B cell (primary cell): ENCODE measurements around the gene PMM1. TPM values are rescaled to one million over a fixed set of nuclear protein-coding genes. Genes with fewer than 3 reads are reported as not detected.

Source experiments
- ATAC-seq: fragments of 200-7000 bp; cut with Tn5 transposase; one replicate; pipeline ENCODE4 v1.10.0; 2021; ENCODE audit warnings: low read depth, mild to moderate bottlenecking, moderate number of reproducible peaks, moderate library complexity
- CTCF ChIA-PET: fragments of 350-600 bp; sonication (Branson Sonifier 250); formaldehyde crosslinking; loops from one replicate; lab custom pipeline; 2021; ENCODE audit warnings: antibody characterized with exemption, inconsistent platforms; lab: Charles Lee
- POLR2A ChIA-PET: fragments of 350-600 bp; sonication (Branson Sonifier 250); formaldehyde crosslinking; loops from one replicate; lab custom pipeline; 2021; ENCODE audit warnings: antibody characterized with exemption; lab: Charles Lee
- DNase-seq: peaks from one replicate; pipeline ENCODE4 v3.0.0; 2013
- H2AFZ ChIP-seq: 2 replicates; pipeline ENCODE4 v1.6.1; 2012; ENCODE audit warnings: mild to moderate bottlenecking, low read depth, low read length; ENCODE audit not compliant: insufficient read depth, poor library complexity, severe bottlenecking
- H3K27ac ChIP-seq, 2 donors: 1 replicate in 1 of 2; 2 replicates in 1 of 2; pipeline ENCODE4 v1.5.1; 2012 to 2013; ENCODE audit warnings: low read length in 2 of 2, mild to moderate bottlenecking in 2 of 2, moderate library complexity in 1 of 2
- H3K27me3 ChIP-seq, 4 experiments: fragments of 200-600 bp in 1 of 4; sonication (generic) in 1 of 4; replicated peaks in 1 of 4; 1 replicate in 2 of 4; 2 replicates in 2 of 4; pipeline versions ENCODE4 v1.6.1 to v1.7.0; 2013 to 2016; ENCODE audit warnings: low read length in 3 of 4, mild to moderate bottlenecking in 2 of 4, mixed read lengths in 1 of 4, moderate library complexity in 1 of 4; ENCODE audit not compliant: insufficient read depth in 4 of 4, control insufficient read depth in 3 of 4; ENCODE audit errors: control extremely low read depth in 1 of 4
- H3K36me3 ChIP-seq, 2 experiments: replicated peaks in 1 of 2; 1 replicate in 1 of 2; 2 replicates in 1 of 2; pipeline versions ENCODE4 v1.6.1 to v1.7.1; 2013; ENCODE audit warnings: low read length in 1 of 2; ENCODE audit not compliant: insufficient read depth in 2 of 2, control insufficient read depth in 1 of 2; ENCODE audit errors: control extremely low read depth in 1 of 2, extremely low read depth in 1 of 2
- H3K4me1 ChIP-seq, 2 donors: fragments of 200-600 bp in 1 of 2; sonication (generic) in 1 of 2; 1 replicate in 1 of 2; 2 replicates in 1 of 2; pipeline versions ENCODE4 v1.5.1 to v1.6.1; 2013 to 2017; ENCODE audit warnings: low read length in 2 of 2; ENCODE audit not compliant: control insufficient read depth in 2 of 2, insufficient read depth in 2 of 2
- H3K4me2 ChIP-seq: replicated peaks from 2 replicates; pipeline ENCODE3; 2012; ENCODE audit warnings: mild to moderate bottlenecking, low read depth, low read length; ENCODE audit not compliant: poor library complexity, severe bottlenecking
- H3K4me3 ChIP-seq, 5 experiments: fragments of 200-600 bp in 1 of 5; sonication (generic) in 1 of 5; 1 replicate in 3 of 5; 2 replicates in 2 of 5; pipeline versions ENCODE4 v1.5.1 to v1.7.0; 2011 to 2016; ENCODE audit warnings: low read length in 4 of 5, mild to moderate bottlenecking in 4 of 5, low read depth in 2 of 5, control low read depth in 1 of 5, moderate library complexity in 1 of 5; ENCODE audit not compliant: insufficient read depth in 1 of 5; ENCODE audit errors: control extremely low read depth in 1 of 5, extremely low read depth in 1 of 5
- H3K79me2 ChIP-seq: fragments of 200-600 bp; sonication (generic); one replicate; pipeline ENCODE4 v1.6.0; 2016; ENCODE audit warnings: low read length; ENCODE audit not compliant: control insufficient read depth, insufficient read depth
- H3K9ac ChIP-seq: fragments of 200-600 bp; sonication (generic); 2 replicates; pipeline ENCODE4 v1.6.1; 2017; ENCODE audit warnings: mild to moderate bottlenecking, low read length, moderate library complexity
- H3K9me3 ChIP-seq, 3 donors: one replicate each; pipeline versions ENCODE4 v1.6.1 to v1.7.1; 2013; ENCODE audit warnings: low read length in 2 of 3; ENCODE audit not compliant: control insufficient read depth in 2 of 3, insufficient read depth in 1 of 3; ENCODE audit errors: control extremely low read depth in 1 of 3
- H4K20me1 ChIP-seq: 2 replicates; pipeline ENCODE4 v1.6.0; 2012; ENCODE audit warnings: mild to moderate bottlenecking, low read length; ENCODE audit not compliant: insufficient read depth, control insufficient read depth, poor library complexity, severe bottlenecking
- H3K27ac Mint-ChIP-seq: one replicate; pipeline ENCODE4 v1.8.0; 2021; ENCODE audit warnings: mixed read lengths
- H3K27me3 Mint-ChIP-seq: one replicate; pipeline ENCODE4 v1.8.0; 2021; ENCODE audit warnings: mixed read lengths
- H3K4me1 Mint-ChIP-seq: one replicate; pipeline ENCODE4 v1.8.0; 2021; ENCODE audit warnings: mixed read lengths
- H3K4me3 Mint-ChIP-seq: one replicate; pipeline ENCODE4 v1.8.0; 2021; ENCODE audit warnings: mixed read lengths
- H3K9me3 Mint-ChIP-seq: one replicate; pipeline ENCODE4 v1.8.0; 2022; ENCODE audit warnings: mixed read lengths; ENCODE audit not compliant: insufficient read depth
- EZH2 ChIP-seq: IDR thresholded peaks from 2 replicates; pipeline ENCODE4 v1.6.1; 2012; ENCODE audit warnings: borderline replicate concordance, low read depth, mild to moderate bottlenecking, moderate library complexity, low read length; ENCODE audit not compliant: insufficient read depth, poor library complexity, severe bottlenecking
- WGBS: methylation state at CpG from one replicate; pipeline ENCODE4 v1.1.5; 2013; ENCODE audit warnings: missing lambda C conversion rate; ENCODE audit not compliant: insufficient coverage; 5-methylcytosine and 5-hydroxymethylcytosine counted together
- intact Hi-C: fragments of 100-400 bp; cut with micrococcal nuclease; formaldehyde crosslinking; loops from one replicate; pipeline ENCODE4 v1.10.0; 2022
- polyA plus RNA-seq: library from polyadenylated mRNA; depleted of rRNA; stranded (reverse); fragments of >200 nt; gene quantifications from 2 replicates; pipeline ENCODE4 v1.2.3, GENCODE V29; 2012
- total RNA-seq, 2 donors: library from RNA; stranded (reverse); fragments of 120-200 nt in 1 of 2; gene quantifications; 1 replicate in 1 of 2; 2 replicates in 1 of 2; pipeline versions ENCODE4 v1.2.3 to v1.2.4, GENCODE V29; 2013 to 2022
- TF ChIP-seq, protein P1 (sequence below): fragments of 200-600 bp; IDR thresholded peaks from one replicate; pipeline ENCODE4 v1.8.0; 2022; ENCODE audit warnings: antibody characterized with exemption, mild to moderate bottlenecking

PMM1 gene
- total and polyA plus RNA-seq, 2 donors (not counting 1 experiment from before 2014, with no cell fraction given): 23.3 to 24.8 TPM

DNA sequence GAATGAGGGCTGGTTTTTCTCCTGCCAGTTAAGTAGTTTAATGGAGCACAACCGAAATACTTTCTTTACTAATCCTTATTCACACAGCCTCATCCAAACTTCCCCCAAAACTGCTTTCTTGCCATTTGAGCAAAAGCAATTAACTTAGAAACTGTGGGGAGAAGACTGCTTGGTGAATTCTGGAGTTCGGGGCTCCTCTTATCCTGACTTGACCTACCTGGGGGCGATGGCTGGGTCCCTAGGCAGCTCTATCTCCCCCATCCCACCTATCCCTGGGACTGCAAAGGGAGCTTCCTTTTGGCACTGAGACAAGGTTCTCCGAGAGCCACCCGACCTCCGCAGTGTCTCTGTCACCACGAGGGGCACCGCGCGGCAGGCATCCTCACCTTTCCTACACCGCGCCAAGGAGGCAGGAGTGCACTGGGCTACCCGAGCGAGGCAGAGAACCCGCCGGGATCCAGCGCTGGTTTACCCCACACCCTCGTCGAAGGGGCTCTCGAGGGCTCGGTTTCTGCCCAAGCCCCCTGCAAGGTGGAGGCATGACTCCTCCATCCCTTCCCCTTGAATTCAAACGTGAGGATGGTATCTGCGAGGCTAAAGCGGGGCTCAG, 30.4 kb upstream of the PMM1 start:
- Histone ChIP-seq H3K9me3 (no peaks in the 10 kb centered on the region), H4K20me1 (peaks cover 32% of the 10 kb centered on the region), H3K79me2 (peaks cover 70% of the 10 kb centered on the region), H3K36me3 (peaks cover 0 to 12% of the 10 kb centered on the region in 2 experiments), H2AFZ (peak overlapping the region; percentile 78), H3K27ac (peak overlapping the region; percentile 92 to 96), H3K27me3 (no peaks in the 10 kb centered on the region), H3K4me3 (peak overlapping the region; percentile 68 to 97 (median 89)), H3K9ac (peak overlapping the region; percentile 96), H3K4me2 (peak overlapping the region; percentile 95), H3K4me1 (peaks cover 19 to 27% of the 10 kb centered on the region in 2 donors)
- Mint-ChIP-seq H3K27ac (peak overlapping the region; percentile 94), H3K27me3 (no peaks in the 10 kb centered on the region), H3K4me1 (peaks cover 39% of the 10 kb centered on the region), H3K9me3 (no peaks in the 10 kb centered on the region), H3K4me3 (peak overlapping the region; percentile 96)
- POLR2A ChIA-PET: interaction anchor here (1.1 to 2.5 kb wide), 5 partner anchors 30 to 669 kb away, joined by 3 to 10 read pairs (median 3); partner anchors contain the start of genes PMM1 and RBX1
- 1% methylated on average over 23 of the region's 24 CpGs for WGBS
- intact Hi-C loops: loop anchor here (2.0 to 10.0 kb wide), 6 partner anchors 47 to 1578 kb away; partner anchors contain the start of genes ACO2, PHF5A, TEF and TOB2
- DNase-seq (no peak), ATAC-seq (no peak)
- CTCF ChIA-PET: interaction anchor here (0.6 to 1.4 kb wide), 7 partner anchors 30 to 1094 kb away, joined by 3 to 6 read pairs (median 3); partner anchors contain the start of genes PMM1, POLR3H and TEF
- no peak for TF ChIP-seq EZH2
- TF ChIP-seq, protein P1, sequence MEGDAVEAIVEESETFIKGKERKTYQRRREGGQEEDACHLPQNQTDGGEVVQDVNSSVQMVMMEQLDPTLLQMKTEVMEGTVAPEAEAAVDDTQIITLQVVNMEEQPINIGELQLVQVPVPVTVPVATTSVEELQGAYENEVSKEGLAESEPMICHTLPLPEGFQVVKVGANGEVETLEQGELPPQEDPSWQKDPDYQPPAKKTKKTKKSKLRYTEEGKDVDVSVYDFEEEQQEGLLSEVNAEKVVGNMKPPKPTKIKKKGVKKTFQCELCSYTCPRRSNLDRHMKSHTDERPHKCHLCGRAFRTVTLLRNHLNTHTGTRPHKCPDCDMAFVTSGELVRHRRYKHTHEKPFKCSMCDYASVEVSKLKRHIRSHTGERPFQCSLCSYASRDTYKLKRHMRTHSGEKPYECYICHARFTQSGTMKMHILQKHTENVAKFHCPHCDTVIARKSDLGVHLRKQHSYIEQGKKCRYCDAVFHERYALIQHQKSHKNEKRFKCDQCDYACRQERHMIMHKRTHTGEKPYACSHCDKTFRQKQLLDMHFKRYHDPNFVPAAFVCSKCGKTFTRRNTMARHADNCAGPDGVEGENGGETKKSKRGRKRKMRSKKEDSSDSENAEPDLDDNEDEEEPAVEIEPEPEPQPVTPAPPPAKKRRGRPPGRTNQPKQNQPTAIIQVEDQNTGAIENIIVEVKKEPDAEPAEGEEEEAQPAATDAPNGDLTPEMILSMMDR: no peak

DNA sequence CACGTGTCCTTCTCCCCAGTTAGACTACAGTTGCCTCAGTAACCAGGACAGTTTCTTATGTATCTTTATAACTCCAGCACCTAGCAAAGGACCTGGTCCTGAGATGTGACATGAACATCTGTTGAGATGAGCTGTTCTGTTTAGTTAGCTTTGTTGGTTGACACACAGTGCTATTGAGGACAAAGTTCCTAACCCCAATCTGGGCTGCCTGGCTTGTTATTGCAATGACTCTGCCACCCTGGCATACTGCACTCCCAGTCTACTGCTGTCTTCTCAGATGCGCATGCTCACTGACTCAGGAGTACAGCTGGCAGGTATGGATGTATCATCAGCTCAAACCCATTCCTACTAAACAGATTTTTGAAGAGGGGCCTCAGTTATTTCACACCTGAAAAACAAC, 23.8 kb upstream of the PMM1 start:
- H2AFZ ChIP-seq: no peak overlapping the region
- no peaks in the 10 kb centered on the region for H3K27me3 Mint-ChIP-seq
- 100% methylated on average over 1 of the region's 2 CpGs for WGBS
- no peak for DNase-seq
- H3K27ac ChIP-seq: no peak overlapping the region
- no peak overlapping the region for H3K27ac Mint-ChIP-seq
- H3K9ac ChIP-seq: no peak overlapping the region
- intact Hi-C loops: no loop called here
- TF ChIP-seq, protein P1: no peak
- TF ChIP-seq EZH2: no peak
- no peaks in the 10 kb centered on the region for H3K27me3 ChIP-seq
- H3K9me3 Mint-ChIP-seq: no peaks in the 10 kb centered on the region
- POLR2A ChIA-PET: no interaction called here
- peaks cover 46% of the 10 kb centered on the region for H3K79me2 ChIP-seq
- no peak for ATAC-seq
- H3K4me1 ChIP-seq: no peaks in the 10 kb centered on the region
- no peak overlapping the region for H3K4me3 ChIP-seq
- peaks cover 5% of the 10 kb centered on the region for H3K4me1 Mint-ChIP-seq
- H3K4me3 Mint-ChIP-seq: no peak overlapping the region
- no peak overlapping the region for H3K4me2 ChIP-seq
- peaks cover 2% of the 10 kb centered on the region for H4K20me1 ChIP-seq
- peaks cover 0 to 2% of the 10 kb centered on the region in 2 experiments for H3K36me3 ChIP-seq
- no peaks in the 10 kb centered on the region for H3K9me3 ChIP-seq
- CTCF ChIA-PET: no interaction called here
